Measurements from ENCODE around the gene MEF2B. TPM values are rescaled to one million over a fixed set of nuclear protein-coding genes. Genes with fewer than 3 reads are reported as not detected.
A peak's percentile ranks its signal among the peaks of the same experiment; 100 is the strongest.

Gene MEF2B
- 395 and 679 TPM in 2 replicates for total RNA-seq (2014; rRNA removed; shearing (Covaris generic); ENCODE audit: low replicate concordance)

DNA sequence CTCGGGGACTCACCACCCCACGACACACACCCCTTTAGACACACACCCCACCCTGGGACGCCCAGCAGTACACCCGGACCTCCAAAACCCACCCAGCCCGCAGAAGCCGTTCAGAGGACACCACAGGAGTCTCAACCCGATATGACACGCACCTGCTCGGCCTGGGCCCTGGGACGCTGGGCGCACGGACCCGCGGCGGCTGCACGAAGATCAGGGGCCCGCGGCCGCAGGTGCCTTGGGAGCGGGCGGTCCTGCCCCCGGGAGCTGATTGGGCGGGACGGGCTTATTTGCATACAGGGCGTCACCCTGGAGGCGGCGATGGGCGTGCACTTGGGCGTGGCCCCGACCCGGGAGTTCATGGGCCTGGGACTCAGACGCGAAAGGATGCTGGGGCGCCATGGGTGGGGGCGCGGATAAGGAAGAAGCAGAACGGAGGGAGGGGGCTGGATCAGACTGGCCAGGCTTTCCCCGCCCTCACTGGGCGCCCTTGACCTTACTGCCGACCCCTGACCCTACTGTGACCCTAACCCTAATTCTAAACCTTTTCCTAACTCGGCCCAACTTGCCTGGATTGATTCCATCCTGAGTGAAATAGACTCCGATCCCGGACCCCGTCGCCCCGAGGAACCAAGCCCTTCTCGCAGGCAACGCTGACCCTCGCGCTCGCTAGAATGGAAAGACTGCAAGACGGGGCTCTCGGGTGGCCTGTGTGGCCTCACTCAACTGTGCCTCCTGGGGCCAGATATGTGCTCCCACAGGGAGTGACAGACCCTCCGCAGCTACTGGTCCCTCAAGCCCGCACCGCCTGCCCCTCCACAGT, at the start of gene MEF2B:
MEF2B (minus strand) TSS at position 211 of the 820 bp plus-strand sequence. CDS start 19,528 bp downstream, outside the sequence.
- Histone ChIP-seq H3K36me3 (ENCODE audit: insufficient read depth, low read length) (peaks cover 29% of the 10 kb centered on the region; the same call in 1 of the 2 replicates), H4K20me1 (ENCODE audit: insufficient read depth, low read depth, low read length) (peaks cover 24% of the 10 kb centered on the region; the same call in 1 of the 2 replicates), H3K9ac (ENCODE audit: low read length) (peak within 1 kb of the TSS; percentile 94), H3K27ac (ENCODE audit: low read length) (peak within 1 kb of the TSS; percentile 99), H3K9me2 (replicated peaks; ENCODE audit: insufficient read depth, low read length) (no peaks in the 10 kb centered on the region), H3K79me2 (ENCODE audit: low read length) (peaks cover 51% of the 10 kb centered on the region), H3K4me1 (ENCODE audit: low read length) (peaks cover 83% of the 10 kb centered on the region), H3K4me3 (ENCODE audit: low read length) (peak within 1 kb of the TSS; percentile 78), H2AFZ (ENCODE audit: low read length) (no peak within 1 kb of the TSS), H3K27me3 (ENCODE audit: low read length) (no peaks in the 10 kb centered on the region), H3K9me3 (ENCODE audit: low read length) (no peaks in the 10 kb centered on the region), H3K4me2 (ENCODE audit: low read depth, low read length, poor library complexity, severe bottlenecking) (peak within 1 kb of the TSS; percentile 89)
- DNase-seq = peak; percentile 98

DNA sequence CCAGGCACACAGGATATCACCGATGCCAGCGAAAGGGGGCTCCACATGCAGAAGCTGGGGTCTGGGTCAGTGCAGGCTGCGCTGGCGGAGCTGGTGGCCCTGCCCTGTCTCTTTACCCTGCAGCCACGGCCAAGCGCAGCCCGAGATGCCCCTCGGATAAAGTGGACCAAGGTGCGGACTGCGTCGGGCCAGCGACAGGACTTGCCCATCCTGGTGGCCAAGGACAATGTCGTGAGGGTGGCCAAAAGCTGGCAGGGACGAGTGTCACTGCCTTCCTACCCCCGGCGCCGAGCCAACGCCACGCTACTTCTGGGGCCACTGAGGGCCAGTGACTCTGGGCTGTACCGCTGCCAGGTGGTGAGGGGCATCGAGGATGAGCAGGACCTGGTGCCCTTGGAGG, 48.8 kb upstream of the MEF2B start:
- Histone ChIP-seq H4K20me1 (ENCODE audit: insufficient read depth, low read depth, low read length) (no peaks in the 10 kb centered on the region; the same call in 1 of the 2 replicates), H3K27me3 (ENCODE audit: low read length) (no peaks in the 10 kb centered on the region), H3K9me2 (replicated peaks; ENCODE audit: insufficient read depth, low read length) (no peaks in the 10 kb centered on the region), H3K79me2 (ENCODE audit: low read length) (no peaks in the 10 kb centered on the region), H3K9me3 (ENCODE audit: low read length) (no peaks in the 10 kb centered on the region), H3K9ac (ENCODE audit: low read length) (no peak overlapping the region), H3K4me3 (ENCODE audit: low read length) (no peak overlapping the region), H2AFZ (ENCODE audit: low read length) (no peak overlapping the region), H3K27ac (ENCODE audit: low read length) (no peak overlapping the region), H3K4me2 (ENCODE audit: low read depth, low read length, poor library complexity, severe bottlenecking) (no peak overlapping the region), H3K36me3 (ENCODE audit: insufficient read depth, low read length) (no peaks in the 10 kb centered on the region), H3K4me1 (ENCODE audit: low read length) (peaks cover 5% of the 10 kb centered on the region; the same call in 1 of the 2 replicates)
- DNase-seq = no peak

- no peaks in the 10 kb centered on the region for H3K27me3 ChIP-seq (ENCODE audit: low read length)
- H4K20me1 ChIP-seq (ENCODE audit: insufficient read depth, low read depth, low read length) = no peaks in the 10 kb centered on the region; the same call in 1 of the 2 replicates
- H3K9me3 ChIP-seq (ENCODE audit: low read length) = no peaks in the 10 kb centered on the region
- no peaks in the 10 kb centered on the region for H3K79me2 ChIP-seq (ENCODE audit: low read length)
- DNase-seq = peak; percentile 79
- peaks cover 5% of the 10 kb centered on the region; the same call in 1 of the 2 replicates for H3K4me1 ChIP-seq (ENCODE audit: low read length)
- H3K9ac ChIP-seq (ENCODE audit: low read length) = no peak overlapping the region
- no peak overlapping the region for H2AFZ ChIP-seq (ENCODE audit: low read length)
- H3K36me3 ChIP-seq (ENCODE audit: insufficient read depth, low read length) = no peaks in the 10 kb centered on the region
- no peak overlapping the region for H3K4me2 ChIP-seq (ENCODE audit: low read depth, low read length, poor library complexity, severe bottlenecking)
- H3K27ac ChIP-seq (ENCODE audit: low read length) = no peak overlapping the region
- H3K9me2 ChIP-seq (replicated peaks; ENCODE audit: insufficient read depth, low read length) = no peaks in the 10 kb centered on the region
- no peak overlapping the region for H3K4me3 ChIP-seq (ENCODE audit: low read length)
Measured at GRCh38 chr19:19217099-19217498, 47.0 kb upstream of the MEF2B start.

DNA sequence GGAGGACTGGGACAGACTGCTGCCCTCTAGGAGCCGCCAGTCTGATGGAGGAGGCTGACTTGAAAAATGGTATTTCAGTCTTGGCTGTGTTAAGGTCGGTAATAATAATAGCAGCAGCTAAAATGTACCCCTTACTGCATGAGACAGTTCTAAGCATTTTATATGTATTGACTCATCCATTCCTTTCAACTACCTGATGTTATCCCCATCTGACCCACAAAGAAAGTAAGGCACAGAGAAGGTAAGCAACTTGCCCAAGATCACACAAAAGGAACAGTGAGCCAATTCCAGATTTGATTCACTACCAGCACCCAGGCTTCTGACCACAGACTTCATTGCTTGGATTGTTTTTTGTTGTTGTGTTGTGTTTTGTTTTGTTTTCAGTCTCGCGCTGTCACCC, 45.7 kb upstream of the MEF2B start:
- Histone ChIP-seq H3K27ac (ENCODE audit: low read length) (no peak overlapping the region), H3K9ac (ENCODE audit: low read length) (no peak overlapping the region), H3K4me3 (ENCODE audit: low read length) (no peak overlapping the region), H3K4me1 (ENCODE audit: low read length) (peaks cover 5% of the 10 kb centered on the region; the same call in 1 of the 2 replicates), H3K9me3 (ENCODE audit: low read length) (no peaks in the 10 kb centered on the region), H3K36me3 (ENCODE audit: insufficient read depth, low read length) (no peaks in the 10 kb centered on the region), H3K4me2 (ENCODE audit: low read depth, low read length, poor library complexity, severe bottlenecking) (no peak overlapping the region), H3K27me3 (ENCODE audit: low read length) (no peaks in the 10 kb centered on the region), H4K20me1 (ENCODE audit: insufficient read depth, low read depth, low read length) (no peaks in the 10 kb centered on the region; the same call in 1 of the 2 replicates), H3K79me2 (ENCODE audit: low read length) (no peaks in the 10 kb centered on the region), H3K9me2 (replicated peaks; ENCODE audit: insufficient read depth, low read length) (no peaks in the 10 kb centered on the region), H2AFZ (ENCODE audit: low read length) (no peak overlapping the region)
- DNase-seq = no peak

GRCh38 chr19:19214892-19215291, 44.8 kb upstream of the MEF2B start:
- Histone ChIP-seq H3K27me3 (ENCODE audit: low read length) (no peaks in the 10 kb centered on the region), H4K20me1 (ENCODE audit: insufficient read depth, low read depth, low read length) (no peaks in the 10 kb centered on the region; the same call in 1 of the 2 replicates), H3K9me3 (ENCODE audit: low read length) (no peaks in the 10 kb centered on the region), H3K4me3 (ENCODE audit: low read length) (no peak overlapping the region), H3K27ac (ENCODE audit: low read length) (no peak overlapping the region), H3K9me2 (replicated peaks; ENCODE audit: insufficient read depth, low read length) (no peaks in the 10 kb centered on the region), H2AFZ (ENCODE audit: low read length) (no peak overlapping the region), H3K36me3 (ENCODE audit: insufficient read depth, low read length) (no peaks in the 10 kb centered on the region), H3K9ac (ENCODE audit: low read length) (no peak overlapping the region), H3K79me2 (ENCODE audit: low read length) (no peaks in the 10 kb centered on the region), H3K4me2 (ENCODE audit: low read depth, low read length, poor library complexity, severe bottlenecking) (no peak overlapping the region), H3K4me1 (ENCODE audit: low read length) (peaks cover 5% of the 10 kb centered on the region; the same call in 1 of the 2 replicates)
- DNase-seq = peak; percentile 83

- Histone ChIP-seq H3K9me3 (ENCODE audit: low read length) (no peaks in the 10 kb centered on the region), H3K4me1 (ENCODE audit: low read length) (peaks cover 5% of the 10 kb centered on the region; the same call in 1 of the 2 replicates), H3K4me3 (ENCODE audit: low read length) (no peak overlapping the region), H2AFZ (ENCODE audit: low read length) (no peak overlapping the region), H3K4me2 (ENCODE audit: low read depth, low read length, poor library complexity, severe bottlenecking) (no peak overlapping the region), H3K9ac (ENCODE audit: low read length) (no peak overlapping the region), H3K36me3 (ENCODE audit: insufficient read depth, low read length) (no peaks in the 10 kb centered on the region), H3K9me2 (replicated peaks; ENCODE audit: insufficient read depth, low read length) (no peaks in the 10 kb centered on the region), H3K79me2 (ENCODE audit: low read length) (no peaks in the 10 kb centered on the region), H4K20me1 (ENCODE audit: insufficient read depth, low read depth, low read length) (no peaks in the 10 kb centered on the region; the same call in 1 of the 2 replicates), H3K27ac (ENCODE audit: low read length) (no peak overlapping the region), H3K27me3 (ENCODE audit: low read length) (no peaks in the 10 kb centered on the region)
- peak; percentile 56 for DNase-seq
Measured at GRCh38 chr19:19214159-19214490, 44.1 kb upstream of the MEF2B start.

- no peaks in the 10 kb centered on the region for H3K27me3 ChIP-seq (ENCODE audit: low read length)
- no peak overlapping the region for H3K4me3 ChIP-seq (ENCODE audit: low read length)
- no peaks in the 10 kb centered on the region for H3K9me3 ChIP-seq (ENCODE audit: low read length)
- no peaks in the 10 kb centered on the region; the same call in 1 of the 2 replicates for H4K20me1 ChIP-seq (ENCODE audit: insufficient read depth, low read depth, low read length)
- H3K4me1 ChIP-seq (ENCODE audit: low read length) = peaks cover 5% of the 10 kb centered on the region; the same call in 1 of the 2 replicates
- no peak overlapping the region for H3K4me2 ChIP-seq (ENCODE audit: low read depth, low read length, poor library complexity, severe bottlenecking)
- H3K27ac ChIP-seq (ENCODE audit: low read length) = no peak overlapping the region
- no peak for DNase-seq
- H3K36me3 ChIP-seq (ENCODE audit: insufficient read depth, low read length) = no peaks in the 10 kb centered on the region
- no peak overlapping the region for H3K9ac ChIP-seq (ENCODE audit: low read length)
- H3K79me2 ChIP-seq (ENCODE audit: low read length) = no peaks in the 10 kb centered on the region
- H2AFZ ChIP-seq (ENCODE audit: low read length) = no peak overlapping the region
- H3K9me2 ChIP-seq (replicated peaks; ENCODE audit: insufficient read depth, low read length) = no peaks in the 10 kb centered on the region
Measured at GRCh38 chr19:19213426-19214158, 43.5 kb upstream of the MEF2B start.

DNA sequence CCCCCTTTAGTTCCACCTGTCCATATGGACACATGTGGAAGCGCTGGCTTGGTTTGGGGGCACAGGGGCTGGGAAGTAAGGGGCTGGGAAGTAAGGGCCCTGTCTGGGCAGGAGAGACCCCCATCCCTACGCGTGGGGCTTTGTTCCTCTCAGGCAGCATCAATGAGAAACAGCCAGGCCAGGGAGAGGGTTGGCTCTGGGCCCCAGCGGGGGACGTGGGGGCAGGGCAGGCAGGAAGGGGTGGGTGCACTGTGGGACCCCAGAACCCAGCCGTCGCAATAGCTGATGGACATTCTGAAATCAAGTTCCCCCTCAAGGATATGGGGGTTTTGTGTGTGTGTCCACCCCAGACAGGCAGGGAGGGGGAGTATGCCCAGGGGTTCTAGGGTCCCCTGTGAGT, 42.9 kb upstream of the MEF2B start:
- H3K9me2 ChIP-seq (replicated peaks; ENCODE audit: insufficient read depth, low read length) = no peaks in the 10 kb centered on the region
- DNase-seq = no peak
- no peaks in the 10 kb centered on the region for H3K36me3 ChIP-seq (ENCODE audit: insufficient read depth, low read length)
- no peaks in the 10 kb centered on the region for H3K9me3 ChIP-seq (ENCODE audit: low read length)
- no peak overlapping the region for H3K9ac ChIP-seq (ENCODE audit: low read length)
- no peaks in the 10 kb centered on the region for H3K27me3 ChIP-seq (ENCODE audit: low read length)
- no peak overlapping the region for H3K4me3 ChIP-seq (ENCODE audit: low read length)
- H3K79me2 ChIP-seq (ENCODE audit: low read length) = no peaks in the 10 kb centered on the region
- peaks cover 5% of the 10 kb centered on the region; the same call in 1 of the 2 replicates for H3K4me1 ChIP-seq (ENCODE audit: low read length)
- H4K20me1 ChIP-seq (ENCODE audit: insufficient read depth, low read depth, low read length) = no peaks in the 10 kb centered on the region; the same call in 1 of the 2 replicates
- H3K27ac ChIP-seq (ENCODE audit: low read length) = no peak overlapping the region
- H2AFZ ChIP-seq (ENCODE audit: low read length) = no peak overlapping the region
- no peak overlapping the region for H3K4me2 ChIP-seq (ENCODE audit: low read depth, low read length, poor library complexity, severe bottlenecking)

All from Karpas-422 (cell line).